SU-DHL-6 (cell line): ENCODE measurements around the gene HSDL1.

Experiments
- H2AFZ ChIP-seq: fragments of 200-600 bp; sonication (generic); 2 replicates; pipeline ENCODE4 v1.6.1; 2014; ENCODE audit warnings: low read depth, mild to moderate bottlenecking, moderate library complexity, mixed read lengths, antibody characterized with exemption, low read length; ENCODE audit not compliant: severe bottlenecking
- H3F3A ChIP-seq: fragments of 200-600 bp; shearing (Covaris generic); 2 replicates; pipeline ENCODE4 v1.6.0; 2016; ENCODE audit warnings: antibody characterized with exemption, mild to moderate bottlenecking; ENCODE audit not compliant: insufficient read depth
- H3K27ac ChIP-seq: fragments of 200-600 bp; sonication (generic); 2 replicates; pipeline ENCODE4 v1.5.1; 2016; ENCODE audit warnings: low read depth, mild to moderate bottlenecking, low read length, moderate library complexity, mixed read lengths
- H3K27me3 ChIP-seq: fragments of 200-600 bp; sonication (generic), shearing (Covaris generic); 2 replicates; pipeline ENCODE4 v1.6.0; 2014; ENCODE audit warnings: mild to moderate bottlenecking, low read length
- H3K36me3 ChIP-seq: fragments of 200-600 bp; sonication (generic); 2 replicates; pipeline ENCODE4 v1.6.1; 2014; ENCODE audit warnings: mild to moderate bottlenecking, low read length, mixed read lengths
- H3K4me2 ChIP-seq: fragments of 300-600, 200-600 bp; shearing (Covaris generic), sonication (generic); 2 replicates; pipeline ENCODE4 v1.6.0; 2014; ENCODE audit warnings: low read length, low read depth, mild to moderate bottlenecking; ENCODE audit not compliant: poor library complexity, severe bottlenecking
- H3K4me3 ChIP-seq: fragments of 200-600 bp; sonication (generic); 2 replicates; pipeline ENCODE4 v1.5.1; 2014; ENCODE audit warnings: antibody characterized with exemption, low read length, mild to moderate bottlenecking, mixed read lengths; ENCODE audit not compliant: insufficient read depth, poor library complexity, severe bottlenecking
- H3K79me2 ChIP-seq: fragments of 200-600 bp; sonication (generic); 2 replicates; pipeline ENCODE4 v1.6.1; 2014; ENCODE audit warnings: mild to moderate bottlenecking, low read length, moderate library complexity; ENCODE audit not compliant: insufficient read depth
- H3K9ac ChIP-seq: fragments of 200-600 bp; sonication (generic); 2 replicates; pipeline ENCODE4 v1.7.0; 2014; ENCODE audit warnings: mild to moderate bottlenecking, low read length
- H3K9me2 ChIP-seq: fragments of 200-600 bp; sonication (generic); replicated peaks from 2 replicates; pipeline ENCODE4 v1.6.1; 2014; ENCODE audit warnings: low read length; ENCODE audit not compliant: insufficient read depth
- H3K9me3 ChIP-seq: fragments of 200-600 bp; sonication (generic); 2 replicates; pipeline ENCODE4 v1.6.1; 2014; ENCODE audit warnings: low read length, mixed read lengths; ENCODE audit not compliant: insufficient read depth
- H4K20me1 ChIP-seq: fragments of 200-600 bp; sonication (generic); 2 replicates; pipeline ENCODE4 v1.6.1; 2014; ENCODE audit warnings: low read depth, mild to moderate bottlenecking, antibody characterized with exemption, low read length, moderate library complexity, mixed read lengths
- CTCF ChIP-seq: fragments of 200-600 bp; sonication (generic); IDR thresholded peaks from one replicate; pipeline ENCODE4 v1.5.1; 2017; ENCODE audit warnings: antibody characterized with exemption, mild to moderate bottlenecking, low read length, moderate library complexity; ENCODE audit not compliant: insufficient read depth, poor library complexity, severe bottlenecking
- EZH2phosphoT487 ChIP-seq: fragments of 200-600 bp; sonication (generic), shearing (Covaris generic); conservative IDR thresholded peaks from 2 replicates; pipeline ENCODE4 v1.6.1; 2018; ENCODE audit warnings: mild to moderate bottlenecking, antibody characterized with exemption, low read length, moderate library complexity, mixed read lengths

HSDL1 gene

GRCh38 chr16:84166796-84167695, 22.1 kb upstream of the HSDL1 start:
- Histone ChIP-seq H3K4me3 (no peak overlapping the region), H4K20me1 (no peaks in the 10 kb centered on the region), H3F3A (no peaks in the 10 kb centered on the region), H3K36me3 (no peaks in the 10 kb centered on the region), H3K9me2 (no peaks in the 10 kb centered on the region), H3K27ac (no peak overlapping the region), H2AFZ (no peak overlapping the region), H3K4me2 (no peak overlapping the region), H3K27me3 (no peaks in the 10 kb centered on the region), H3K79me2 (no peaks in the 10 kb centered on the region), H3K9ac (no peak overlapping the region), H3K9me3 (no peaks in the 10 kb centered on the region)
- no peak for TF ChIP-seq CTCF

GRCh38 chr16:84165746-84166145, 20.8 kb upstream of the HSDL1 start:
- TF ChIP-seq CTCF (no peak), EZH2phosphoT487 (no peak)
- no peak overlapping the region for H3K27ac ChIP-seq
- H3K36me3 ChIP-seq: no peaks in the 10 kb centered on the region
- no peak overlapping the region for H3K4me2 ChIP-seq
- no peaks in the 10 kb centered on the region for H3F3A ChIP-seq
- H2AFZ ChIP-seq: no peak overlapping the region
- H4K20me1 ChIP-seq: no peaks in the 10 kb centered on the region
- H3K9ac ChIP-seq: no peak overlapping the region
- no peaks in the 10 kb centered on the region for H3K9me3 ChIP-seq
- H3K79me2 ChIP-seq: no peaks in the 10 kb centered on the region
- no peak overlapping the region for H3K4me3 ChIP-seq
- H3K27me3 ChIP-seq: no peaks in the 10 kb centered on the region
- H3K9me2 ChIP-seq: no peaks in the 10 kb centered on the region

- Histone ChIP-seq H3K9me3 (no peaks in the 10 kb centered on the region), H4K20me1 (no peaks in the 10 kb centered on the region), H3K36me3 (no peaks in the 10 kb centered on the region), H3K79me2 (no peaks in the 10 kb centered on the region), H3K27ac (no peak overlapping the region), H3K4me2 (no peak overlapping the region), H3K27me3 (no peaks in the 10 kb centered on the region), H3F3A (no peaks in the 10 kb centered on the region), H3K9ac (no peak overlapping the region), H3K4me3 (no peak overlapping the region), H2AFZ (no peak overlapping the region), H3K9me2 (no peaks in the 10 kb centered on the region)
- TF ChIP-seq EZH2phosphoT487 (no peak), CTCF (no peak)
Measured at GRCh38 chr16:84161801-84162200, 16.8 kb upstream of the HSDL1 start.
